Esophagus muscularis mucosa (tissue), 3 donors: ENCODE data around the gene SEPTIN7.

Source experiments
- POLR2A ChIP-seq: fragments of 450-650 bp; IDR thresholded peaks from one replicate; pipeline ENCODE4 v1.6.1; 2017; ENCODE audit warnings: antibody characterized with exemption, moderate library complexity, mild to moderate bottlenecking, low read depth
- POLR2AphosphoS5 ChIP-seq, 2 donors: sonication (generic); formaldehyde crosslinking; IDR thresholded peaks; one replicate each; pipeline ENCODE4 v1.6.1; 2017; ENCODE audit warnings: antibody characterized with exemption in 2 of 2
- TF ChIP-seq, protein P1 (sequence below), 3 experiments: fragments of 200-600 bp in 2 of 3; fragments of 450-650 bp in 1 of 3; sonication (generic) in 2 of 3; IDR thresholded peaks; one replicate each; pipeline ENCODE4 v1.5.1; 2017 to 2019; ENCODE audit warnings: antibody characterized with exemption in 3 of 3, mild to moderate bottlenecking in 2 of 3, moderate library complexity in 1 of 3

GRCh38 chr7:35787925-35788324, 12.9 kb upstream of the SEPTIN7 start:
- TF ChIP-seq, protein P1, sequence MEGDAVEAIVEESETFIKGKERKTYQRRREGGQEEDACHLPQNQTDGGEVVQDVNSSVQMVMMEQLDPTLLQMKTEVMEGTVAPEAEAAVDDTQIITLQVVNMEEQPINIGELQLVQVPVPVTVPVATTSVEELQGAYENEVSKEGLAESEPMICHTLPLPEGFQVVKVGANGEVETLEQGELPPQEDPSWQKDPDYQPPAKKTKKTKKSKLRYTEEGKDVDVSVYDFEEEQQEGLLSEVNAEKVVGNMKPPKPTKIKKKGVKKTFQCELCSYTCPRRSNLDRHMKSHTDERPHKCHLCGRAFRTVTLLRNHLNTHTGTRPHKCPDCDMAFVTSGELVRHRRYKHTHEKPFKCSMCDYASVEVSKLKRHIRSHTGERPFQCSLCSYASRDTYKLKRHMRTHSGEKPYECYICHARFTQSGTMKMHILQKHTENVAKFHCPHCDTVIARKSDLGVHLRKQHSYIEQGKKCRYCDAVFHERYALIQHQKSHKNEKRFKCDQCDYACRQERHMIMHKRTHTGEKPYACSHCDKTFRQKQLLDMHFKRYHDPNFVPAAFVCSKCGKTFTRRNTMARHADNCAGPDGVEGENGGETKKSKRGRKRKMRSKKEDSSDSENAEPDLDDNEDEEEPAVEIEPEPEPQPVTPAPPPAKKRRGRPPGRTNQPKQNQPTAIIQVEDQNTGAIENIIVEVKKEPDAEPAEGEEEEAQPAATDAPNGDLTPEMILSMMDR (IDR thresholded peaks at IDR 0.05), result no peak
- no peak for TF ChIP-seq POLR2A
- no peak for TF ChIP-seq POLR2AphosphoS5 (IDR thresholded peaks at IDR 0.05)
